Measurements from ENCODE around the gene NFKB1.
"Not testable (repeated sequence)": the region's sequence is repeated elsewhere in the genome, so short reads cannot be mapped to it uniquely, and the experiment has no call there.

NFKB1 gene

DNA sequence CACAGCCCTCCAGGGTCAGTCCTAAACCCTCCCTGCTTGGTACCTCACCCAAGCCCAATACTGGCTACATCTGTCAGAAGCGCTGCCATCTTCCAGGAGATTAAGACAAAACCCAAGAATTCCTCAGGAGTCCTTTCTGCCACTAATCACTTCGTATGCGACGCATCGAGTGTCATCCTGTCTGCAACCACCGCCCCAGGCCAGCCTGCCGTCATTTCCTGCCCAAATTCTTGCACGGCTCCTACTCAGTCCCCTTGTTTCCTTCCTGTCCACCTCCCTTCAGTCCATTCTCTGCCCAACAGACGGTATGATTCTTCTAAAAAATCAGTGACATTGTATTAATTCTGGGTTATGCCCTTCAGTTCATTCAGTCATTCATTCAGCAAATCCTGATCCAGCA, 113.6 kb downstream of the NFKB1 start:
- DNase-seq = peak in 1 of 3 donors; percentile 27
- Histone ChIP-seq H3K27ac (ENCODE audit: insufficient read depth, low read length, poor library complexity, severe bottlenecking) (peak overlapping the region; percentile 82), H3K36me3 (ENCODE audit: control insufficient read depth, insufficient read depth, low read length) (peaks cover 41% of the 10 kb centered on the region), H3K4me3 (ENCODE audit: insufficient read depth, low read depth, low read length, poor library complexity, severe bottlenecking) (peak overlapping the region; percentile 43), H3K4me1 (ENCODE audit: control insufficient read depth, insufficient read depth, low read length, poor library complexity, severe bottlenecking) (peaks cover 44% of the 10 kb centered on the region), H3K9me3 (ENCODE audit: control insufficient read depth, low read length) (no peaks in the 10 kb centered on the region), H3K27me3 (replicated peaks; ENCODE audit: control insufficient read depth, insufficient read depth, low read length, poor library complexity, severe bottlenecking) (no peaks in the 10 kb centered on the region)

- H3K9me3 ChIP-seq (ENCODE audit: control insufficient read depth, low read length) = no peaks in the 10 kb centered on the region
- no peak for DNase-seq
- no peak overlapping the region for H3K4me3 ChIP-seq (ENCODE audit: insufficient read depth, low read depth, low read length, poor library complexity, severe bottlenecking)
- no peak overlapping the region for H3K27ac ChIP-seq (ENCODE audit: insufficient read depth, low read length, poor library complexity, severe bottlenecking)
- H3K27me3 ChIP-seq (replicated peaks; ENCODE audit: control insufficient read depth, insufficient read depth, low read length, poor library complexity, severe bottlenecking) = no peaks in the 10 kb centered on the region
- peaks cover 39% of the 10 kb centered on the region for H3K4me1 ChIP-seq (ENCODE audit: control insufficient read depth, insufficient read depth, low read length, poor library complexity, severe bottlenecking)
- peaks cover 23% of the 10 kb centered on the region for H3K36me3 ChIP-seq (ENCODE audit: control insufficient read depth, insufficient read depth, low read length)
Observed at GRCh38 chr4:102616636-102617035, 115.5 kb downstream of the NFKB1 start.

GRCh38 chr4:102619021-102619420, 117.9 kb downstream of the NFKB1 start:
- DNase-seq; H3K27ac ChIP-seq (ENCODE audit: insufficient read depth, low read length, poor library complexity, severe bottlenecking); H3K27me3 ChIP-seq (replicated peaks; ENCODE audit: control insufficient read depth, insufficient read depth, low read length, poor library complexity, severe bottlenecking); H3K9me3 ChIP-seq (ENCODE audit: control insufficient read depth, low read length); H3K4me3 ChIP-seq (ENCODE audit: insufficient read depth, low read depth, low read length, poor library complexity, severe bottlenecking): not testable (repeated sequence)
- Histone ChIP-seq H3K36me3 (ENCODE audit: control insufficient read depth, insufficient read depth, low read length) (peaks cover 11% of the 10 kb centered on the region), H3K4me1 (ENCODE audit: control insufficient read depth, insufficient read depth, low read length, poor library complexity, severe bottlenecking) (peaks cover 15% of the 10 kb centered on the region)

GRCh38 chr4:102619776-102620631, 118.8 kb downstream of the NFKB1 start:
- H3K36me3 ChIP-seq (ENCODE audit: control insufficient read depth, insufficient read depth, low read length); H3K27me3 ChIP-seq (replicated peaks; ENCODE audit: control insufficient read depth, insufficient read depth, low read length, poor library complexity, severe bottlenecking); H3K4me1 ChIP-seq (ENCODE audit: control insufficient read depth, insufficient read depth, low read length, poor library complexity, severe bottlenecking); DNase-seq; H3K9me3 ChIP-seq (ENCODE audit: control insufficient read depth, low read length); H3K27ac ChIP-seq (ENCODE audit: insufficient read depth, low read length, poor library complexity, severe bottlenecking); H3K4me3 ChIP-seq (ENCODE audit: insufficient read depth, low read depth, low read length, poor library complexity, severe bottlenecking): not testable (repeated sequence)

- H3K4me3 ChIP-seq (ENCODE audit: insufficient read depth, low read depth, low read length, poor library complexity, severe bottlenecking) = no peak overlapping the region
- H3K4me1 ChIP-seq (ENCODE audit: control insufficient read depth, insufficient read depth, low read length, poor library complexity, severe bottlenecking) = peaks cover 9% of the 10 kb centered on the region
- H3K27ac ChIP-seq (ENCODE audit: insufficient read depth, low read length, poor library complexity, severe bottlenecking) = no peak overlapping the region
- no peak for DNase-seq
- no peaks in the 10 kb centered on the region for H3K9me3 ChIP-seq (ENCODE audit: control insufficient read depth, low read length)
- no peaks in the 10 kb centered on the region for H3K27me3 ChIP-seq (replicated peaks; ENCODE audit: control insufficient read depth, insufficient read depth, low read length, poor library complexity, severe bottlenecking)
- peaks cover 3% of the 10 kb centered on the region for H3K36me3 ChIP-seq (ENCODE audit: control insufficient read depth, insufficient read depth, low read length)
Observed at GRCh38 chr4:102620697-102621497, 119.7 kb downstream of the NFKB1 start.

- no peaks in the 10 kb centered on the region for H3K27me3 ChIP-seq (replicated peaks; ENCODE audit: control insufficient read depth, insufficient read depth, low read length, poor library complexity, severe bottlenecking)
- H3K9me3 ChIP-seq (ENCODE audit: control insufficient read depth, low read length) = no peaks in the 10 kb centered on the region
- no peak for DNase-seq
- H3K36me3 ChIP-seq (ENCODE audit: control insufficient read depth, insufficient read depth, low read length) = no peaks in the 10 kb centered on the region
- H3K4me1 ChIP-seq (ENCODE audit: control insufficient read depth, insufficient read depth, low read length, poor library complexity, severe bottlenecking) = peaks cover 1% of the 10 kb centered on the region
- no peak overlapping the region for H3K4me3 ChIP-seq (ENCODE audit: insufficient read depth, low read depth, low read length, poor library complexity, severe bottlenecking)
- no peak overlapping the region for H3K27ac ChIP-seq (ENCODE audit: insufficient read depth, low read length, poor library complexity, severe bottlenecking)
Observed at GRCh38 chr4:102623622-102624021, 122.5 kb downstream of the NFKB1 start.

GRCh38 chr4:102624505-102624904, 123.3 kb downstream of the NFKB1 start:
- Histone ChIP-seq H3K4me3 (ENCODE audit: insufficient read depth, low read depth, low read length, poor library complexity, severe bottlenecking) (no peak overlapping the region), H3K4me1 (ENCODE audit: control insufficient read depth, insufficient read depth, low read length, poor library complexity, severe bottlenecking) (peaks cover 6% of the 10 kb centered on the region), H3K36me3 (ENCODE audit: control insufficient read depth, insufficient read depth, low read length) (no peaks in the 10 kb centered on the region), H3K27ac (ENCODE audit: insufficient read depth, low read length, poor library complexity, severe bottlenecking) (no peak overlapping the region), H3K27me3 (replicated peaks; ENCODE audit: control insufficient read depth, insufficient read depth, low read length, poor library complexity, severe bottlenecking) (no peaks in the 10 kb centered on the region), H3K9me3 (ENCODE audit: control insufficient read depth, low read length) (no peaks in the 10 kb centered on the region)
- DNase-seq = no peak

DNA sequence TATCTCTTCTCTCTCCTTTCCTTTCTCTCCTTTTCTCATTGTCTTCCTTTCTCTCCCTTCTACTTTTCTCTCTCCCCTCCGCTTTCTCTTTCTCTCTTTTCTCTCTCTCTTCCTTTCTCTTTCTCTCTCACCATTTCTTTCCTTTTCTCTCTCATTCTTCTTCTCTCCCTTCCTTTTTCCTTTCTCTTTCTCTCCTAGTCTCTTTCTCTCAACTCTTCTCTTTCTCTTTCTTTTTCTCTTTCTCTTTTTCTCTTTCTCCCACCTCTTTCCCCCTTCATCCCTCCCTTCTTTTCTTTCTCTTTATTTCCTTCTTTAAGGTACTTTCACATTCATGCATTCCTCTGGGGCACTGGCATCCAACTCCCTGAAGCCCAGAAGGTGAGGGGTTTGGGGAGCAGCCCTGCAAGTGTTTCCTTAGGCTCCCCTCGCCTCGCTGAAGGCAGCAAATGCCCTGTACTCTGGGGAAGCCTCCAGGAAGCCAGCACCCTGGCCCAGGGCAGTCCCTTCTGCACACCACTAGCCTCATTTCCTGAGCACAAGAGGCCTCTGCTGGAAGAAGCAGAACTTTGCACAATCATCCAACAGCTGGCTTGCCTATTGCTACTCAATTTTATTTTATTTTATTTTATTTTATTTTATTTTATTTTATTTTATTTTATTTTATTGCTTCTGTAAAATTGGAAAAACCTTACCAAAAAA, 124.2 kb downstream of the NFKB1 start:
- Histone ChIP-seq H3K4me3 (ENCODE audit: insufficient read depth, low read depth, low read length, poor library complexity, severe bottlenecking) (peak overlapping the region; percentile 22), H3K27me3 (replicated peaks; ENCODE audit: control insufficient read depth, insufficient read depth, low read length, poor library complexity, severe bottlenecking) (no peaks in the 10 kb centered on the region), H3K36me3 (ENCODE audit: control insufficient read depth, insufficient read depth, low read length) (no peaks in the 10 kb centered on the region), H3K9me3 (ENCODE audit: control insufficient read depth, low read length) (no peaks in the 10 kb centered on the region), H3K4me1 (ENCODE audit: control insufficient read depth, insufficient read depth, low read length, poor library complexity, severe bottlenecking) (peaks cover 15% of the 10 kb centered on the region), H3K27ac (ENCODE audit: insufficient read depth, low read length, poor library complexity, severe bottlenecking) (no peak overlapping the region)
- DNase-seq = peak; percentile 43 to 54 (median 44)

GRCh38 chr4:102627831-102628523, 126.8 kb downstream of the NFKB1 start:
- no peaks in the 10 kb centered on the region for H3K9me3 ChIP-seq (ENCODE audit: control insufficient read depth, low read length)
- H3K4me1 ChIP-seq (ENCODE audit: control insufficient read depth, insufficient read depth, low read length, poor library complexity, severe bottlenecking) = peaks cover 23% of the 10 kb centered on the region
- DNase-seq = no peak
- H3K4me3 ChIP-seq (ENCODE audit: insufficient read depth, low read depth, low read length, poor library complexity, severe bottlenecking) = no peak overlapping the region
- H3K27me3 ChIP-seq (replicated peaks; ENCODE audit: control insufficient read depth, insufficient read depth, low read length, poor library complexity, severe bottlenecking) = no peaks in the 10 kb centered on the region
- H3K36me3 ChIP-seq (ENCODE audit: control insufficient read depth, insufficient read depth, low read length) = no peaks in the 10 kb centered on the region
- H3K27ac ChIP-seq (ENCODE audit: insufficient read depth, low read length, poor library complexity, severe bottlenecking) = no peak overlapping the region
